OCI-LY1 (cell line): ENCODE results near the gene DIP2C.

Experiments used
- H2AFZ ChIP-seq: fragments of 200-600 bp; sonication (generic), shearing (Covaris generic); 2 replicates; pipeline ENCODE4 v1.6.0; 2014; ENCODE audit warnings: antibody characterized with exemption, mild to moderate bottlenecking, low read length
- H3F3A ChIP-seq: fragments of 200-600 bp; sonication (generic), shearing (Covaris generic); 2 replicates; pipeline ENCODE4 v1.6.0; 2014; ENCODE audit warnings: mild to moderate bottlenecking, antibody characterized with exemption, low read length, moderate library complexity; ENCODE audit not compliant: insufficient read depth
- H3K27ac ChIP-seq: fragments of 200-600 bp; sonication (generic); 2 replicates; pipeline ENCODE4 v1.5.1; 2014; ENCODE audit warnings: low read length, mixed run types, mild to moderate bottlenecking, low read depth; ENCODE audit not compliant: poor library complexity, severe bottlenecking
- H3K27me3 ChIP-seq: fragments of 200-600 bp; sonication (generic); 2 replicates; pipeline ENCODE4 v1.6.0; 2014; ENCODE audit warnings: antibody characterized with exemption, mild to moderate bottlenecking, low read length, moderate library complexity; ENCODE audit not compliant: insufficient read depth
- H3K36me3 ChIP-seq: fragments of 200-600 bp; sonication (generic); 2 replicates; pipeline ENCODE4 v1.6.1; 2014; ENCODE audit warnings: mild to moderate bottlenecking, antibody characterized with exemption, low read length, moderate library complexity, mixed read lengths; ENCODE audit not compliant: insufficient read depth
- H3K4me1 ChIP-seq: fragments of 200-600 bp; sonication (generic); 2 replicates; pipeline ENCODE4 v1.5.1; 2014; ENCODE audit warnings: mild to moderate bottlenecking, low read length, moderate library complexity; ENCODE audit not compliant: insufficient read depth, severe bottlenecking
- H3K4me2 ChIP-seq: fragments of 200-600 bp; sonication (generic), shearing (Covaris generic); 2 replicates; pipeline ENCODE4 v1.6.1; 2014; ENCODE audit warnings: low read length
- H3K4me3 ChIP-seq: fragments of 200-600 bp; sonication (generic); 2 replicates; pipeline ENCODE4 v1.5.1; 2014; ENCODE audit warnings: low read length, low read depth, mild to moderate bottlenecking, mixed read lengths; ENCODE audit not compliant: poor library complexity, severe bottlenecking
- H3K79me2 ChIP-seq: fragments of 200-600 bp; shearing (Covaris generic); 2 replicates; pipeline ENCODE4 v1.6.1; 2016; ENCODE audit warnings: mixed run types, low read length, mixed read lengths; ENCODE audit not compliant: insufficient read depth
- H3K9ac ChIP-seq: fragments of 200-600 bp; sonication (generic), shearing (Covaris generic); 2 replicates; pipeline ENCODE4 v1.6.1; 2014; ENCODE audit warnings: mild to moderate bottlenecking, low read length, mixed read lengths
- H3K9me2 ChIP-seq: fragments of 200-600 bp; sonication (generic), shearing (Covaris generic); 2 replicates; pipeline ENCODE4 v1.6.1; 2014; ENCODE audit warnings: low read depth, mild to moderate bottlenecking, low read length, mixed read lengths
- H3K9me3 ChIP-seq: fragments of 200-600 bp; shearing (Covaris generic); 2 replicates; pipeline ENCODE4 v1.6.1; 2014; ENCODE audit warnings: low read length, mixed read lengths
- H4K20me1 ChIP-seq: fragments of 200-600 bp; sonication (generic), shearing (Covaris generic); 2 replicates; pipeline ENCODE4 v1.6.0; 2016; ENCODE audit warnings: mild to moderate bottlenecking, low read length; ENCODE audit not compliant: insufficient read depth
- CTCF ChIP-seq: fragments of 200-600 bp; sonication (generic), shearing (Covaris generic); IDR thresholded peaks from 2 replicates; pipeline ENCODE4 v1.5.1; 2017; ENCODE audit warnings: mild to moderate bottlenecking, antibody characterized with exemption, low read length, moderate library complexity, mixed read lengths
- EZH2 ChIP-seq: fragments of 200-600 bp; sonication (generic), shearing (Covaris generic); IDR thresholded peaks from 2 replicates; pipeline ENCODE4 v1.8.0; 2017; ENCODE audit warnings: borderline replicate concordance, mixed run types, mild to moderate bottlenecking, antibody characterized with exemption, low read length, moderate library complexity, mixed read lengths

The DIP2C gene

GRCh38 chr10:546971-547590 is 142.4 kb downstream of the DIP2C start:
- peak overlapping the region; percentile 42 for H3K9ac ChIP-seq
- H2AFZ ChIP-seq: no peak overlapping the region
- H3K9me3 ChIP-seq: no peaks in the 10 kb centered on the region
- no peaks in the 10 kb centered on the region for H3F3A ChIP-seq
- H3K4me2 ChIP-seq: peak overlapping the region; percentile 42; the same call in 1 of the 2 replicates
- no peak for TF ChIP-seq EZH2
- TF ChIP-seq CTCF: no peak
- H4K20me1 ChIP-seq: no peaks in the 10 kb centered on the region
- H3K9me2 ChIP-seq: no peaks in the 10 kb centered on the region
- peaks cover 88% of the 10 kb centered on the region for H3K4me1 ChIP-seq
- H3K4me3 ChIP-seq: no peak overlapping the region
- peak overlapping the region; percentile 90 for H3K27ac ChIP-seq
- H3K79me2 ChIP-seq: peaks cover 27% of the 10 kb centered on the region
- peaks cover 21% of the 10 kb centered on the region for H3K36me3 ChIP-seq
- H3K27me3 ChIP-seq: no peaks in the 10 kb centered on the region

DNA sequence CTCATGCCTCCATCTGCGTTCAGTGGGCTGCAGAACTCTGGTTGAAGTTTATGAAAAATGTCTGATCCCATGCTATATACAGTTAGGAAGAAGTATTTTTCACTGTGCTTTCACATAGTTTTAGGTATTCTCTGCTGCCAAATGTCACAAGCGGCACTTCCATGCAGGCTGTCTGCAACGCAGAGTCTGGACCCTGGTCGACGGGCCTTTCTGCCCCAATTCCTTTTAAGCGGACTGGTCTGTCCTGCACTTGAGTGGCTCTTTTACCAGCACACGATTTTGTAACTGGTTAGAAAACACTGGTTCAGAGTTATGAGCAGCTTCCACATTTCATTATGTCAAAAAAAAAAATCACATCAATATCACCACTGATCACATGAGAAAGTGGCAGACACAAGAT is 143.0 kb downstream of the DIP2C start:
- Histone ChIP-seq H3K4me2 (peak overlapping the region; percentile 42; the same call in 1 of the 2 replicates), H3K27ac (peak overlapping the region; percentile 90), H3K9ac (no peak overlapping the region; the same call in 1 of the 2 replicates), H3K4me3 (no peak overlapping the region), H3K9me3 (no peaks in the 10 kb centered on the region), H3K4me1 (peaks cover 88% of the 10 kb centered on the region), H4K20me1 (no peaks in the 10 kb centered on the region), H3K79me2 (peaks cover 27% of the 10 kb centered on the region), H2AFZ (no peak overlapping the region), H3F3A (no peaks in the 10 kb centered on the region), H3K27me3 (no peaks in the 10 kb centered on the region), H3K9me2 (no peaks in the 10 kb centered on the region), H3K36me3 (peaks cover 21% of the 10 kb centered on the region)
- TF ChIP-seq EZH2: no peak
- no peak for TF ChIP-seq CTCF

GRCh38 chr10:543862-544822 is 145.3 kb downstream of the DIP2C start:
- H4K20me1 ChIP-seq: no peaks in the 10 kb centered on the region
- no peak overlapping the region for H2AFZ ChIP-seq
- peak overlapping the region; percentile 7 for H3K4me3 ChIP-seq
- H3F3A ChIP-seq: no peaks in the 10 kb centered on the region
- H3K27me3 ChIP-seq: no peaks in the 10 kb centered on the region
- no peak for TF ChIP-seq CTCF
- no peak for TF ChIP-seq EZH2
- H3K9me2 ChIP-seq: no peaks in the 10 kb centered on the region
- H3K9ac ChIP-seq: peak overlapping the region; percentile 20; the same call in 1 of the 2 replicates
- H3K9me3 ChIP-seq: no peaks in the 10 kb centered on the region
- H3K36me3 ChIP-seq: peaks cover 20% of the 10 kb centered on the region
- peaks cover 39% of the 10 kb centered on the region for H3K79me2 ChIP-seq
- peak overlapping the region; percentile 97 for H3K27ac ChIP-seq
- peaks cover 88% of the 10 kb centered on the region for H3K4me1 ChIP-seq
- peak overlapping the region; percentile 85; the same call in 1 of the 2 replicates for H3K4me2 ChIP-seq
